ENCODE data around the gene IL17REL.
"Not testable (repeated sequence)": the region's sequence is repeated elsewhere in the genome, so short reads cannot be mapped to it uniquely, and the experiment has no call there.

IL17REL gene

DNA sequence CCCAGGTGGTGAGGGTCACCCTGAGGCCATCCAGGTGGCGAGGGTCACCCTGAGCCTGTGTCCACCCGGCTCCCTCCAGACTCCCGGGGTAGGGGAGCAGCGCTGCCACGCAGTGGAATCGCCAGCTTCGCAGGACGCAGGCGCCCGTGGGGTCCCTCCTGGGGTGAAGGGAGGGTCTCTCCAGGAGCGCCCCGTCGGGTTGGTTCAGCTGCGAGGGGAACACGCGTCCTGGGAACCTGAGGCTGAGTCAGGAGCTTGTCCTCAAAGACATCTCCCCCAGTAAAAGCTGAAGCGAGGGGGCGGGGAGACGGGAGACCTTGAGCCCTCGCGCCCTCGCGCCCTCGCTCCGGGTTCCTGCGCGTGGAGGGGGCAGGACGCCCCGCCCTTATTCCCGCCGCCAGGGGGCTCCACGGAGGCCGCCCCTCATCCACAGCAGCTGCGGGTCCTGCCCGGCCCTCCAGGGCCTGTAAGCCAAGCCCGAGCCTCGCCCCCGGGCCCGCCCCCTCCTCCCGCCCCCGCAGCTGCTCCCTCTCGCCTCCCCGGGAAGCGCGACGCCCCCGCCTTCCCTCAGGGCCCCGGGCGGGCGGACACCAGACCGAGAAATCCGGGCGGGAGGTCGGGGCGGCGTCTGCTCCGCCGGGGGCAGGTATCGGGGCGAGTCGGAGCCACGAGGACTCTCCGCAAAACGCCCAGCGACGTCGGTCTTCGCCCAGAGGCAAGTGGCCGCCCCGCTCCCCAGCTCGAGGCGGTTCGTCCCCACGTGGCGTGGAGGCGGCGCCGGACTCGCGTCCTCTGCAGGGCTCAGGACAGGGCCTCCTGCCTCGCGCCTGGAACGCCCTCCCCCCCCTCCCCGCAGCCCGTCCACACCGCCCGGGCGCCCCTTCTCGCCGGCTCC is 29.2 kb downstream of the IL17REL start:
- no peak for DNase-seq

DNA sequence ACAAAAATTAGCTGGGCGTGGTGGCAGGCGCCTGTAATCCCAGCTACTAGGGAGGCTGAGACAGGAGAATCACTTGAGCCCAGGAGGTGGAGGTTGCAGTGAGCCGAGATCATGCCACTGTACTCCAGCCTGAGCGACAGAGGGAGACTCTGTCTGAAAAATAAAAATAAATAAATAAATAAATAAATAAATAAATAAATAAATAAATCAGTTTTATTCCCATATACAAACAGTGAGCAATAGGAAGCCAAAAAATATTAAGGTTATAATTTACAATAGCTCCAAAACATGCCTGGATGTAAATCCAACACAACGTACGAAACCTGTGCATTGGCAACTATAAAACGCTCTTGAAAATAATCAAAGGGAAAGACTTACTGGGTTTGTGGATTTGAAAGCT is 30.8 kb downstream of the IL17REL start:
- DNase-seq: not testable (repeated sequence)

GRCh38 chr22:49979587-49980264 is 32.8 kb downstream of the IL17REL start:
- no peak for DNase-seq

DNA sequence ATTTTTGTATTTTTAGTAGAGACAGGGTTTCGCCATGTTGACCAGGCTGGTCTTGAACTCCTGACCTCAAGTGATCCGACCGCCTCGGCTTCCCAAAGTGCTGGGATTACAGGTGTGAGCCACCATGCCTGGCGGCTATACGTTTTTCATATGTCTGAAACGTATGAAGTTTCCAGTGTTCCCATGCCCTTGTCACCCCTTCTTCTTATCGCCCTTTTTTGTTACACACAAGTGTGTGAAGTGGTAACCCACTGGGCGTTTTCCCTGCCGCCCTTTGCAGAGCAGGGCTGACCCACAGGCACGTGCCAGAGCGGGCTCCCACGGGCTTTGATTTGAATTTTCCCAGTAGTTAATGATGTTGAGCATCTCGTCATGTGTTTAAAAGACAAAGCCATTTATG is 35.0 kb downstream of the IL17REL start:
- no peak for DNase-seq

DNA sequence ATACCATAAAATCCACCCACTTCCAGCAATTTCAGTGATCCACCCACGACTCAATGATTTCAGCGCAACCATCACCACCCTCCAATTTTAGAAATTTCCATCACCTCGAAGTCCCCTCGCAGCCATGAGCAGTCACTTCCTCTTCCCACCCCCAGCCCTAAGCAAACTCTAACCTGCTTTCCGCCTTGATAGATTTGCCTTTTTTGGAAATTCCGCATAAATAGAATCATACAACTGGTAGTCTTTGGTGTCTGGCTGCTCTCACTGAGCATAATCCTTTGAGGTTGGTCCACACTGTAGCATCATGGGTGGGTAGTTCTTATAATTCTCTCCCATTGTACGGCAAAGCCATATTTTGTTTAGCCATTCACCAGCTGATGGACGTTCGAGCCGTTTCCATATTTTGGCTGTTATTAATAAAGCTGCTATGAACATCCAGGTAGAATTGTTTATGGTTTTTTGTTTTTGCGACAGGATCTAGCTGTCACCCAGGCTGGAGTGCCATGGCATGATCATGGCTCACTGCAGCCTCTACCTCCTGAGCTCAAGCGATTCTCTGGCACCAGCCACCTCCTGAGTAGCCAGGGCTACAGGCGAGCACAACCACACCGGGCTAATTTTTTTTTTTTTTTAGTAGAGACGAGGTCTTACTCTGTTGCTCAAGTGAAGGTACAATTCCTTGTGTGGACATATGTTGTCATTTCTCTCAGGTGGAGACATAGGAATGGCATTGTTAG is 36.0 kb downstream of the IL17REL start:
- no peak for DNase-seq

DNA sequence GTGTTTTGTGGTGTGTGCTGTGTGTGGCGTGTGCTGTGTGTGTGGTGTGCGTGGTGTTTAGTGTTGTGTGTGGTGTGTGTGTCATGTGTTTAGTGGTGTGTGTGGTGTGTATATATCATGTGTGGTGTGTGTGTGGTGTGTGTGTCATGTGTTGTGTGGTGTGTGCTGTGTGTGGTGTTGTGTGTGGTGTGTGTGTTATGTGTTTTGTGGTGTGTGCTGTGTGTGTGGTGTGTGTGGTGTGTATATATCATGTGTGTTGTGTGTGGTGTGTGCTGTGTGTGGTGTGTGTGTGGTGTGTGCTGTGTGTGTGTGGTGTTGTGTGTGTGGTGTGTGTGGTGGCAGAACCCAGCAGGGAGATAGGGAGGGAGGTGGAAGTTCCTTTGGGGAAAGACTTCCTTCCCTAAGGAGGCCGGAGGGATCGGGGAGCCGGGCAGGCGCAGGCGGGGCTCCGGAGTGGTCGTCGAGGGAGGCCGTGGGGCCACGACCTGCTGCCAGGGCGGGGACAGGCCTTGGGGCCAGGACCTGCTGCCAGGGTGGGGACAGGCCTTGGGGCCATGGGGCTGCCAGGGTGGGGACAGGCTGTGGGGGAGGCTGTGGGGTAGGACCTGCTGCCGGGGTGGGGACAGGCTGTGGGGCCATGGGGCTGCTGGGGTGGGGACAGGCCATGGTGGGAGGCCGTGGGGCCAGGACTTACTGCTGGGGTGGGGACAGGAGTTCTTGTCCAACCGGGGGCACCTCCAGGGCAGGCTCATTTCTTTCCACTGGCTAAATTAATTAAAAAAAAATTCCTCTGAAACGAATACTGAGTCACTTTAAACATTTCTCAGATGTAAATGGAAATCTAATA is 36.8 kb downstream of the IL17REL start:
- no peak for DNase-seq

GRCh38 chr22:49973018-49973961 is 39.3 kb downstream of the IL17REL start:
- DNase-seq: no peak

GRCh38 chr22:49972163-49973017 is 40.2 kb downstream of the IL17REL start:
- no peak for DNase-seq

DNA sequence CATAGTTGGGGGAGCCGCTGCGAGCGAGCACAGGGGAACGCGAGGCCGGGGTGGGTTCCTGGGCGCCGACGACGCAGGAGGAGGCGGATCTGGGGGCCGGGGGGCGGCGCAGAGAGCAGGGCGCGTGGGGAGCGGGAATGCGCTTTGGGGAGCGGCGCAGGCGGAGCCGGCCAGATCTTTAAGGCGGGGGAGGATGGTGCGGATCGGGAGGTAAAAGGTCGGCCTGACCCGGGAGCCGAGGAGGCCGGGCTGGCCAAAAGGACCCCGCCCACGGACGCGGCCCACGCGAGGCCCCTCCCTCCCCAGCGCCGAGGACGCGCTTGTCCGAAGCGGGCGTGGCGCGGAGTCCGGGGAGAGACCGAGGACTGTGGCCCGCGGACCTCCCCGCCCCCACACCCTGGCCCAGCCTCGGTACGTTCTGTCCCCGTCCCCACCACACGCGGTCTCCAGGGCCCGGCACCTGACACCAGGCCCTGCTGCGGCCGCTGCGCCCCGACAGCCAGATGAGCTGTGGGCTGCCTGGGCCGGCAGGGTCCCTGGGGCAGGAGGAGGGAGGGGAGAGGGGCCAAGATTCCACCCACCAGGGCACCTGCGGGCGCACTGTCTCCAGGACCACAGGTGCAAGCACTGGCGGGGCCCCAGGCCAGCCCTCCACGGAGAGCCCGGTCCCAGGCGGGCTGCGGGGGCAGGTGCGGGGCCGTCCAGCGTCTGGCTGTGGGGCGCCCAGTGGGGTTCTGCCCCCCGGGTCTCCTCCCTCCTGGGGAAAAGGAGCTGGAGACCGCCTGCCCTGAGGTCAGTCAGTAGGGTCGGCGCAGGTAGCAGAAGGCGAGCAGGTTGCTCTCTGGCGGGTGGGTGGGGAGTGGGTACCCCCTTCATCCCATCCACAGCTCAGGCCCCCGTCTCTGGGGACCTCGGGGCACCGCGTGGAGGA is 41.1 kb downstream of the IL17REL start:
- DNase-seq: peak; percentile 69

DNA sequence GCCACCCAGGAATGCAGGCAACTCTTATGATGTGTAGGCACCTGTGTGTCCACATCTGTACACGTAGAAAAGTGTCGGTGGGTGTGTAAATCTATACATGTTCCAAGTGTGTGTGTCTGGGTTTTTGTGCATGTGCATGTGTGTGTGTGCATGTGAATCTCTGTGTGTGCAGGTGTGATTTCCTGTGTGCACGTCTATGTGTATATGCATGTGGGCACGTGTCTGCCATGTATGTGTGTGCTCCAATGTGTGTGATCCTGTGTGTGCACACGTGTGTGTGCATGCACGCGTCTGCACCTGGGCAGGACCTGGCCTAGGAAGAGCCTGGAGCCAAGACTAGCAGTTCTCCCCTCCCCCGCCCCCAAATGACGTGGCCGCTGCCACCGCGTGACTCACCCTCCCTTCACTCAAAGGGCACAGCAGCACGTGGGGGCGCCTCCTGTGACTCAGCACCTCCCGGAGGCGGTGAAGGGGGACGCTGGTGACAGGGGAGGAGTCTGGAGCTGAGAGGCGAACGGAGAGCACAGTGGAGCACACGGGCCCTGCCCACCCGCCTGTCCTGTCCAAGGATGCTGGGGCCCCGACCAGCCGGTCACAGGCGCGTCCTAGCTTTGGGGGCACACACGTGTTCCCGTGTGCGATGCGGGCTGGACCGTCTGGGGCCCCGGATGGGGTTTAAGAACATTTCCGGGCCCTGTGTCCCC is 41.9 kb downstream of the IL17REL start:
- peak; percentile 67 for DNase-seq

GRCh38 chr22:49969751-49970527 is 42.6 kb downstream of the IL17REL start:
- DNase-seq: no peak

DNA sequence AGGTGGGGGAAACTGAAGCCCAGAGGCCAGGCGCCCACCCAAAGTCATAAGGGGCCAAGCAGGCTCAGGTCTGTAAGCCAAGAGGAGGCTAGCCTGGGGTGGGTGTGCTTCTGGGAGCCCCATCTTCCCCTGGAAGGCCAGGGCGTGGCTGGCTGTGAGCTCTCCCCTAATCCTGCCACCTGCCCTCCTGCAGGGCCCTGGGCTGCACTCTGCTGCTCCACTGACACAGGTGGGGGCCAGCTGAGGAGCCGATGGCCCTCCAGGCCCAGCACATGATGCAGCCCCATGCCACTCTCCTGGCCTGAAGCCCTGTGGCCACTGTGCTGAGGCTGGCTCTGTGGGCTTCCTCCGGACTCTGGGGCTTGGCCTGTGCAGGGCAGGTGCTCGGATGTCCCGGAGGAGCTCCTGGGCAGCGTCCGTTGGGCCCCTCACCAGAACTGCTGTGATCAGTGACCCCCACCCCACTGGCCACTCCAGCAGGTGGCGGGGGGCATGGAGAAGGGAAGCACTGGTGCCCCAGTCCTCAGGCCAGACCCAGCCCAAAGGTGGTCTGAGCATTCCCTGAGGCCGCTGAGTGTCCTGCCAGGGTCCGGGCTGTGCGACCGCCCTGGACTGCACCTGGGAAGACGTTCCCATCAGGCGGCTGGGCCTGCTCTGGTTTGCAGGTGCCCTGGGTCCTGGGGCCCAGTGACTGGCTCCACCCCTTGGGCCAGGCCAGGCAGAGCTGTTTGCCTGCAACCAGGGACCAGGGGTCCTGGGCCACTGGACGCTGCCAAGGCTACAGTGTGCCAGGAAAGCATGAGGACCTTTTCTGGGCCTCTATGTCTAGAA is 43.5 kb downstream of the IL17REL start:
- no peak for DNase-seq

GRCh38 chr22:49968313-49968830 is 44.2 kb downstream of the IL17REL start:
- DNase-seq: no peak

DNA sequence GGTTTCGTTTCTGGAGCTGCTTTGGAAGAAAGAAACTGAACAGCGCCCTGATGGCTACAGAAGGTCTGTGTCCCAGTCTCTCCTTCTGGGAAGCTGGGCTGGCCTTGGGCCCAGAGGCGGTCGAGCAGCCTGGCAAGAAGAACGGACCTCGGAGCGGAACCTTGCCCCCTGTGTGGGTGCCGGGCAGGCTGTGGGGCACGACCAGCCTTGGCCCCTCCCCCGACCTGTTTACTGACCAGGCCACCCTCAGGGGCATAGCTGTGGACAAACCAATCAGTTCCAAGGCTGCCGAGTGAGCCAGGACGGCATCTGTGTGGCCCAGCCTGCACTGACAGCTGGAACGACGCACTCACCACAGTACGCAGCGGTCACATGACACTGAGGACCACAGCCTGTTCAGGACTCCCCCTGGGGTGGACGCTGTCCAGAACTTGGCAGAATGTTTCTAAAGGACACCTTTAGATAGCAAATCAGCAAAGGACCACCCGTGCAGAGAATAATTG is 44.8 kb downstream of the IL17REL start:
- no peak for DNase-seq

GRCh38 chr22:49966774-49967705 is 45.5 kb downstream of the IL17REL start:
- DNase-seq: no peak
